Calu3 (cell line): Measurements from ENCODE around the gene TRMT112. TPM values are rescaled to one million over a fixed set of nuclear protein-coding genes. Genes with fewer than 3 reads are reported as not detected.

ENCODE experiments used
- BruUV-seq: library from RNA; stranded (reverse); fragments of 400-500 nt; replicated peaks from 2 replicates; lab custom pipeline; 2021; lab: Mats Ljungman, UMichigan
- CTCF ChIA-PET: fragments of 300-600 bp; sonication (Branson Sonifier 250); formaldehyde crosslinking; loops from one replicate; lab custom pipeline; 2022; ENCODE audit warnings: antibody characterized with exemption; lab: Charles Lee
- DNase-seq: peaks from one replicate; pipeline ENCODE4 v3.0.0; 2022
- H3K27ac Mint-ChIP-seq: one replicate; pipeline ENCODE4 v1.8.0; 2022; ENCODE audit warnings: mixed read lengths; ENCODE audit not compliant: unreplicated experiment
- H3K27me3 Mint-ChIP-seq: one replicate; pipeline ENCODE4 v1.8.0; 2022; ENCODE audit warnings: mixed read lengths; ENCODE audit not compliant: unreplicated experiment
- H3K36me3 Mint-ChIP-seq: one replicate; pipeline ENCODE4 v1.8.0; 2022; ENCODE audit warnings: mild to moderate bottlenecking, moderate library complexity, mixed read lengths; ENCODE audit not compliant: insufficient read depth, unreplicated experiment
- H3K4me1 Mint-ChIP-seq: one replicate; pipeline ENCODE4 v1.8.0; 2022; ENCODE audit warnings: mild to moderate bottlenecking, low read depth, mixed read lengths; ENCODE audit not compliant: unreplicated experiment
- H3K4me3 Mint-ChIP-seq: one replicate; pipeline ENCODE4 v1.8.0; 2022; ENCODE audit warnings: mild to moderate bottlenecking, low read depth, moderate library complexity, mixed read lengths; ENCODE audit not compliant: unreplicated experiment
- H3K9me3 Mint-ChIP-seq: one replicate; pipeline ENCODE4 v1.8.0; 2022; ENCODE audit warnings: low read depth, mixed read lengths; ENCODE audit not compliant: unreplicated experiment
- intact Hi-C: fragments of 100-400 bp; cut with micrococcal nuclease; formaldehyde crosslinking; loops from one replicate; pipeline ENCODE4 v1.10.0; 2022; ENCODE audit not compliant: unreplicated experiment
- total RNA-seq: library from RNA; stranded (reverse); gene quantifications from 2 replicates; pipeline ENCODE4 v1.2.3, GENCODE V29; 2022
- TF ChIP-seq, protein P1 (sequence below): fragments of 200-600 bp; IDR thresholded peaks from one replicate; pipeline ENCODE4 v1.8.0; 2022; ENCODE audit warnings: antibody characterized with exemption; ENCODE audit not compliant: unreplicated experiment

Gene TRMT112
- total RNA-seq, 1 experiment from 2014 or later, result 197 TPM

DNA sequence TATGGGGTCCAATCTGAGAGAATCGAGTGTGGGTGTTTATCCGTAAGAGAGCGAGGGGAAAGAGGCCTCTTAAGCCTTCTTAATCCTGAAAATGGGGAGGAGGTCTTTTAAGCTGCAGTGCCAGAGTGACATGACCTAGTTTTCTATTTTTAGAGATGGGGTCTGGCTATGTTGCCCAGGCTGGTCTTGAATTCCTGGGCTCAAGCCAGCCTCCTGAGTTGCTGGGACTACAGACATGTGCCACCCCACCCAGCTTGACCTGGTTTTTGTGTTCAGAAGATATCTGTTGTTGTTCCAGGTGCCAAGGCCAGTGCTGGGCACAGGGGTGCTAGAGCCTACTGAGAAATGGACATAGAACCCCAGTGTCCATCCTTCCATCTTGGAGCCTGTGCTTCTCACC lies 34.3 kb downstream of the TRMT112 start:
- H3K27ac Mint-ChIP-seq, result no peak overlapping the region
- BruUV-seq, result no TSS peak
- intact Hi-C loops, result no loop called here
- no peak overlapping the region for H3K4me3 Mint-ChIP-seq
- CTCF ChIA-PET, result no interaction called here
- H3K4me1 Mint-ChIP-seq, result peaks cover 22% of the 10 kb centered on the region
- no peak for DNase-seq
- no peaks in the 10 kb centered on the region for H3K27me3 Mint-ChIP-seq
- peaks cover 45% of the 10 kb centered on the region for H3K36me3 Mint-ChIP-seq
- TF ChIP-seq, protein P1, sequence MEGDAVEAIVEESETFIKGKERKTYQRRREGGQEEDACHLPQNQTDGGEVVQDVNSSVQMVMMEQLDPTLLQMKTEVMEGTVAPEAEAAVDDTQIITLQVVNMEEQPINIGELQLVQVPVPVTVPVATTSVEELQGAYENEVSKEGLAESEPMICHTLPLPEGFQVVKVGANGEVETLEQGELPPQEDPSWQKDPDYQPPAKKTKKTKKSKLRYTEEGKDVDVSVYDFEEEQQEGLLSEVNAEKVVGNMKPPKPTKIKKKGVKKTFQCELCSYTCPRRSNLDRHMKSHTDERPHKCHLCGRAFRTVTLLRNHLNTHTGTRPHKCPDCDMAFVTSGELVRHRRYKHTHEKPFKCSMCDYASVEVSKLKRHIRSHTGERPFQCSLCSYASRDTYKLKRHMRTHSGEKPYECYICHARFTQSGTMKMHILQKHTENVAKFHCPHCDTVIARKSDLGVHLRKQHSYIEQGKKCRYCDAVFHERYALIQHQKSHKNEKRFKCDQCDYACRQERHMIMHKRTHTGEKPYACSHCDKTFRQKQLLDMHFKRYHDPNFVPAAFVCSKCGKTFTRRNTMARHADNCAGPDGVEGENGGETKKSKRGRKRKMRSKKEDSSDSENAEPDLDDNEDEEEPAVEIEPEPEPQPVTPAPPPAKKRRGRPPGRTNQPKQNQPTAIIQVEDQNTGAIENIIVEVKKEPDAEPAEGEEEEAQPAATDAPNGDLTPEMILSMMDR, result no peak
- no peaks in the 10 kb centered on the region for H3K9me3 Mint-ChIP-seq

DNA sequence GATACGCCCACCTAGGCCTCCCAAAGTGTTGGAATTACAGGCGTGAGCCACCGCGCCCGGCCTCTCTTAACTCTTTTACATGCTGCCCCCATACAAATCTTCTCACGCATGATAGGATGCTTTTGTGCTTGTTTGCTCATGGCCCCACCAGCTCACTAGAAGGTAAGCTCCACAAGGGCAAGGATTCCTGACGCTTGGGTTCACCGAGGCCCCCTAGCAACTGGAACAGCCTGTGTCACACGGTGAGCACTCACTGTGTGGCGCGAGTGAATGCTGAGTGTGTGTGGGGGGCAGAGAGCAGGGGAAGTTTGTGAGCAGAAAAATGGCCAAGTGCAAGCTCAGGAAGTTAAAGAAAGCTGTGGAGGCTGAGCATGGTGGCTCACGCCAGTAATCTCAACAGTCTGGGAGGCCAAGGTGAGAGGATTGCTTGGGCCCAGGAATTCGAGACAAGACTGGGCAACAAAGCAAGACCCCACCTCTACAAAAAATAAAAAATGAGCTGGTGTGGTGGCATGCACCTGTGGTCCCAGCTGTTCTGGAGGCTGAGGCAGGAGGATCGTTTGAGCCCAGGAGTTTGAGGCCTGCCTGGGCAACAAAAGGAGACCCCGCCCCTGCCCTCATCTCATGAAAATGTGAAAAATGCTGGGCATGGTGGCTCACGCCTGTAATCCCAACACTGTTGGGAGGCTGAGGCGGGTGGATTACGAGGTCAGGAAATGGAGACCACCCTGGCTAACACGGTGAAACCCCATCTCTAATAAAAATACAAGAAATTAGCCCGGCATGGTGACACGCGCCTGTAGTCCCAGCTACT lies 35.2 kb downstream of the TRMT112 start:
- no TSS peak for BruUV-seq
- no peak overlapping the region for H3K27ac Mint-ChIP-seq
- no peak for DNase-seq
- H3K9me3 Mint-ChIP-seq, result no peaks in the 10 kb centered on the region
- peaks cover 41% of the 10 kb centered on the region for H3K36me3 Mint-ChIP-seq
- CTCF ChIA-PET, result interaction anchor here (0.5 kb wide), 1 partner anchor 78 kb away, joined by 3 read pairs; no protein-coding TSS in a partner anchor
- intact Hi-C loops, result no loop called here
- H3K4me3 Mint-ChIP-seq, result no peak overlapping the region
- peaks cover 22% of the 10 kb centered on the region for H3K4me1 Mint-ChIP-seq
- TF ChIP-seq, protein P1, result no peak
- H3K27me3 Mint-ChIP-seq, result no peaks in the 10 kb centered on the region

DNA sequence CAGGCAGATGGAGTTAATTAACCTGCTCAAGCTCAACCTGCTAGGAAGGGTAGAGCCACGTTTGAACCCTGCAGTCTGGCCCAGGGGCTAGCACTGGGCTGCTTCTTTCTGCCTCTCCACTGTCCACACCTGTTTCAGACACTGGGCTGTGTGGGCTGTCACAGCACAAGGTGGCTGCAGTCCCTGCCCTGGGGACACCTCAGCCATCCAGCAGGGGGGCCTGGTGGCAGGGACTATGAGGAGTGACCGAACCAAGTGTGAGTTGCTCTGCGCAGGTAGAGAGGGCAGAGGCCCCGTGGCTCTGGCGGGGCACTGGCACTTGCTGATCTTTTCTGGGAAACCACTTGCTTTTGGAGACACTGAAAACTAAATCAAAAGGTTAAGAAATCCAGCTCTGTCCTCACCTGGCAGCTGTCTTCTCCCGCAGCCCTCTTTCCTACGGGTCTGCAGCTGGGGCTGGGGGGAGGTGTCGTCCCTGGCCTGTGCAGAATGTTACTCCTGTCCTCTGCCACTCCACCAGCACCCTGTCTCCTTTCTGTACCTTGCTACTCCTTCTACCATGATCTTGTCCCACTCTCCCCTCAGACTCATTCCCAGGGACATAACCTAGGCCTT lies 38.7 kb downstream of the TRMT112 start:
- Mint-ChIP-seq H3K27ac (no peak overlapping the region), H3K4me3 (no peak overlapping the region), H3K4me1 (peaks cover 12% of the 10 kb centered on the region), H3K36me3 (peaks cover 26% of the 10 kb centered on the region), H3K9me3 (no peaks in the 10 kb centered on the region), H3K27me3 (no peaks in the 10 kb centered on the region)
- no peak for DNase-seq
- CTCF ChIA-PET, result no interaction called here
- no TSS peak for BruUV-seq
- intact Hi-C loops, result no loop called here
- TF ChIP-seq, protein P1, result no peak

DNA sequence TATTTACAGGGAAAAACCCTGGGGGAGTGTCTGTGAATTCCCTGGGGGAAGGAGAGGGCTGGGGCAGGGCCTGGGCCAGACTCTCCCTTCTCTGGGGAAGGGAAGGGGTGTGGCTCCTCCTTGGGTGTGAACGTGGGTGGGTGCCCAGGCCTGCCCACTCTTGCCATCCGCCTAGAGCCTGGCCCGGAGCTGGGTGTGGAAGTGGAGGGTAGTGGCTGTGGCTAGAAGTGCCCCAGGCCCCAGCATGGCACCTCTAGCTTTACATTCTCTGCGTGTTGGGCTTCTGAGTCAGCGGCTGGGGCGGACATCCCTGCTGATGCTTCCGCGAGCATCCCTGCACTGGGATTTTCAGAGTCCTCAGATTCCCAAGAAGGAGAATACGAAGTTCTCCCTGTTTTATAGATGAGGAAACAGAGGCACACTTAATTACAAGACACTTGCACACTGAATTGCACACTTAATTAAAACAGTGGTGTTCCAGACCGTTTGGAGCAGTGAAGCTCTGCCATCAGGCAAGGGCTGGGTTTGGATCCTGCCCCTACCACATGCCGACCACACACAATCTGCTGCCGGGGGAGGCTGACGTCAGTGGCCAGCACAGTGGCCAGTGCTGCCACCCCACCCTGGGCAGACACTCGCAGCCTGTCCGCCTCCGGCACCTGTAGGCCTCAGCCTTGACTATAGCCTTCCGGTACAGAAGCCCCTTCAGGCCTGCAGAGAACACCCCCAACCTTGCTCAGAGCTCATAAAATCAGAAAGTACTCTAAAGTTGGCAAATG lies 40.5 kb downstream of the TRMT112 start:
- H3K27me3 Mint-ChIP-seq, result no peaks in the 10 kb centered on the region
- intact Hi-C loops, result no loop called here
- H3K9me3 Mint-ChIP-seq, result no peaks in the 10 kb centered on the region
- H3K27ac Mint-ChIP-seq, result no peak overlapping the region
- TF ChIP-seq, protein P1, result no peak
- H3K36me3 Mint-ChIP-seq, result peaks cover 19% of the 10 kb centered on the region
- H3K4me1 Mint-ChIP-seq, result peaks cover 8% of the 10 kb centered on the region
- CTCF ChIA-PET, result interaction anchor here (0.6 kb wide), 1 partner anchor 24 kb away, joined by 6 read pairs; no protein-coding TSS in a partner anchor
- H3K4me3 Mint-ChIP-seq, result no peak overlapping the region
- no TSS peak for BruUV-seq
- no peak for DNase-seq
